Heart right ventricle (tissue), 16 donors: Measurements from ENCODE around the gene NR1I2. TPM values are rescaled to one million over a fixed set of nuclear protein-coding genes. Genes with fewer than 3 reads are reported as not detected.

Experiments used
- ATAC-seq, 8 donors: fragments of 200-7000 bp; cut with Tn5 transposase; one replicate each; pipeline ENCODE4 v1.9.1; 2020; ENCODE audit warnings: mild to moderate bottlenecking in 8 of 8, moderate library complexity in 8 of 8, moderate number of reproducible peaks in 1 of 8
- DNase-seq, 2 donors: peaks; one replicate each; pipeline ENCODE4 v3.0.0-alpha.2; 2020
- H3K27ac ChIP-seq, 10 donors: fragments of 200-600 bp; sonication (generic) in 2 of 10; one replicate each; pipeline versions ENCODE4 v1.5.0 to v1.8.0; 2020 to 2022; ENCODE audit warnings: mild to moderate bottlenecking in 3 of 10
- H3K27me3 ChIP-seq, 7 donors: fragments of 200-600 bp; one replicate each; pipeline ENCODE4 v1.8.0; 2021 to 2022; ENCODE audit warnings: mild to moderate bottlenecking in 2 of 7
- H3K36me3 ChIP-seq, 9 donors: fragments of 200-600 bp; sonication (generic) in 1 of 9; one replicate each; pipeline versions ENCODE4 v1.5.0 to v1.8.0; 2020 to 2022; ENCODE audit warnings: mild to moderate bottlenecking in 2 of 9
- H3K4me1 ChIP-seq, 9 donors: fragments of 200-600 bp; sonication (generic) in 1 of 9; one replicate each; pipeline versions ENCODE4 v1.5.0 to v1.8.0; 2020 to 2022; ENCODE audit warnings: mild to moderate bottlenecking in 4 of 9
- H3K4me3 ChIP-seq, 10 donors: fragments of 200-600 bp; sonication (generic) in 2 of 10; one replicate each; pipeline versions ENCODE4 v1.5.0 to v1.8.0; 2020 to 2022; ENCODE audit warnings: mild to moderate bottlenecking in 7 of 10, moderate library complexity in 2 of 10
- H3K9me3 ChIP-seq, 11 donors: fragments of 200-600 bp in 10 of 11; sonication (generic) in 2 of 11; one replicate each; pipeline versions ENCODE4 v1.5.0 to v1.8.0; 2013 to 2022; ENCODE audit warnings: mild to moderate bottlenecking in 2 of 11, control low read depth in 1 of 11, moderate library complexity in 1 of 11
- CTCF ChIP-seq, 9 donors: fragments of 200-600 bp; sonication (generic) in 2 of 9; IDR thresholded peaks; one replicate each; pipeline versions ENCODE4 v1.5.0 to v1.8.0; 2021 to 2022; ENCODE audit warnings: antibody characterized with exemption in 9 of 9, mild to moderate bottlenecking in 5 of 9, moderate library complexity in 1 of 9
- WGBS, 2 donors: extraction: QIAGEN DNeasy Blood & Tissue Kit; methylation state at CpG; one replicate each; pipeline ENCODE4 v1.1.7; 2013; ENCODE audit warnings: inconsistent platforms in 1 of 2; 5-methylcytosine and 5-hydroxymethylcytosine counted together
- intact Hi-C, 10 donors: fragments of 100-400 bp; cut with DNase I; formaldehyde crosslinking; loops; one replicate each; pipeline versions ENCODE4 v1.11.1 to v1.14.2; 2022
- polyA plus RNA-seq, 2 donors: library from polyadenylated mRNA; stranded (reverse); fragments of 200-250 nt; gene quantifications; one replicate each; pipeline ENCODE4 v1.2.3, GENCODE V29; 2013
- total RNA-seq, 10 donors: library from RNA; stranded (reverse); fragmentation: NEBNext Ultra II Directional in 3 of 10; extraction: Animal tissue kit (Norgen Biotek cat#: 25700) in 3 of 10; gene quantifications; one replicate each; pipeline versions ENCODE4 v1.2.1 to v1.2.4, GENCODE V29; 2021 to 2023
- donor health status: Arrhythmogenic right ventricular cardiomyopathy.
- donor health status: ischemic (EF 13 %, LVEDD 7.1; RV severe dilation, severe dysfunction).
- donor health status: healthy with polysubstance abuse.
- donor health status: DM: no; HTN: yes; CAD: no.
- donor health status: DM: no; HTN: no; CAD: no.
- donor health status: ischemic (EF 25% LVEDD 6.9; RV normal size, moderate dysfunction).
- donor health status: ischemic (EF 25% LVEDD 5.7; RV mildly dilated, moderate dysfunction).
- donor health status: healthy.
- donor health status: DM: yes; HTN: yes; CAD: no.
- donor health status: Ischemic cardiomyopathy.
- donor health status: ischemic (EF 35%, LVEDD 5.7; RV mildly dilated, moderate dysfunction).
- donor health status: nonischemic (EF 11% LVEDD 7.7; RV severe dilation, severe dysfunction).
- donor health status: DM: yes; HTN: yes; CAD: no.
- donor health status: PGD.
- donor health status: ischemic (EF 29% LVEDD 5.4; RV normal size, mild dysfunction).
- donor health status: nonischemic (EF 23%, LVEDD 6.1; RV moderate dilation, normal function).

The NR1I2 gene
- total and polyA plus RNA-seq, 12 donors = 0.03 to 0.31 (median 0.21) TPM; not detected in 3

- WGBS, 2 donors = 85 to 90% methylated on average over 2 of the region's 2 CpGs
- DNase-seq = no peak
- TF ChIP-seq CTCF (IDR thresholded peaks at IDR 0.05) = no peak
- no peaks in the 10 kb centered on the region for H3K27me3 ChIP-seq
- intact Hi-C loops = no loop called here
- no peak overlapping the region for H3K4me3 ChIP-seq
- peaks cover 0 to 14% (median 0%) of the 10 kb centered on the region in 9 donors for H3K4me1 ChIP-seq
- peaks cover 0 to 24% (median 0%) of the 10 kb centered on the region in 9 donors for H3K36me3 ChIP-seq
- peaks cover 0 to 26% (median 0%) of the 10 kb centered on the region in 11 donors for H3K9me3 ChIP-seq
- ATAC-seq = no peak
- H3K27ac ChIP-seq = no peak overlapping the region
Observed at GRCh38 chr3:119849126-119849525, 67.2 kb downstream of the NR1I2 start.

DNA sequence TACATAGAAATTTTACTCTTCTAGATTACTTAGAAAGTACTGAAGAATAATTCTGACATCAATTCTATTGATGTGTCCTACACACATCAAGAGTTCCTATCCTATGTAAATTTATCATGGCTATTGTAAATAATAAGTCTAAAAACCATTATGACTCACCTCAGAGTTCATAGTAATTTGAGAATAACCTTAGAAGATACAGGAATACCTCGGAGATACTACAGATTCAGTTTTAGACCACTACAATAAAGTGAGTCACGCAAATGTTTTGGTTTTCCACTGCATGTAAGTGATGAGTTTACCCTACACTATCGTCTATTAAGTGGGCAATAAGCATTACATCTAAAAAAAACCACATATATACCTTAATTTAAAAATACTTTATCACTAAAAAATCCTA lies 74.8 kb downstream of the NR1I2 start:
- Histone ChIP-seq H3K4me3 (no peak overlapping the region), H3K27me3 (no peaks in the 10 kb centered on the region), H3K27ac (no peak overlapping the region), H3K4me1 (peaks cover 0 to 13% (median 4%) of the 10 kb centered on the region in 9 donors), H3K9me3 (peaks cover 0 to 21% (median 0%) of the 10 kb centered on the region in 11 donors), H3K36me3 (peaks cover 0 to 52% (median 14%) of the 10 kb centered on the region in 9 donors)
- WGBS, 2 donors = 95% methylated on average over 3 of the region's 3 CpGs
- intact Hi-C loops = no loop called here
- ATAC-seq (no peak), DNase-seq (no peak)
- TF ChIP-seq CTCF (IDR thresholded peaks at IDR 0.05) = no peak

- peaks cover 0 to 67% (median 28%) of the 10 kb centered on the region in 9 donors for H3K36me3 ChIP-seq
- intact Hi-C loops = no loop called here
- H3K4me3 ChIP-seq = no peak overlapping the region
- ATAC-seq (no peak), DNase-seq (no peak)
- no peaks in the 10 kb centered on the region for H3K27me3 ChIP-seq
- H3K27ac ChIP-seq = no peak overlapping the region
- 94 to 95% methylated on average over 2 of the region's 2 CpGs for WGBS, 2 donors
- H3K9me3 ChIP-seq = peaks cover 0 to 21% (median 0%) of the 10 kb centered on the region in 11 donors
- peaks cover 0 to 13% (median 4%) of the 10 kb centered on the region in 9 donors for H3K4me1 ChIP-seq
- no peak for TF ChIP-seq CTCF (IDR thresholded peaks at IDR 0.05)
Observed at GRCh38 chr3:119858957-119859356, 77.1 kb downstream of the NR1I2 start.

GRCh38 chr3:119859728-119860127 lies 77.8 kb downstream of the NR1I2 start:
- peak in 3 of 8 donors; percentile 31 to 79 (median 63) for ATAC-seq
- DNase-seq = no peak
- peaks cover 0 to 13% (median 4%) of the 10 kb centered on the region in 9 donors for H3K4me1 ChIP-seq
- peak overlapping the region in 1 of 10 donors; percentile 34 for H3K27ac ChIP-seq
- H3K36me3 ChIP-seq = peaks cover 0 to 68% (median 31%) of the 10 kb centered on the region in 9 donors
- no peak overlapping the region for H3K4me3 ChIP-seq
- intact Hi-C loops = no loop called here
- no peak for TF ChIP-seq CTCF (IDR thresholded peaks at IDR 0.05)
- H3K27me3 ChIP-seq = no peaks in the 10 kb centered on the region
- WGBS, 2 donors = 97 to 98% methylated on average over 2 of the region's 2 CpGs
- peaks cover 0 to 21% (median 0%) of the 10 kb centered on the region in 11 donors for H3K9me3 ChIP-seq
